Fibroblast of mammary gland (primary cell): ENCODE data around the gene NCOR1.

Experiments
- DNase-seq: peaks from one replicate; pipeline ENCODE4 v3.0.0-alpha.2; 2010; ENCODE audit warnings: low read depth
- H3K4me3 ChIP-seq: 2 replicates; pipeline ENCODE4 v1.5.1; 2011; ENCODE audit warnings: low read depth, mild to moderate bottlenecking, low read length, moderate library complexity; ENCODE audit not compliant: control insufficient read depth
- TF ChIP-seq, protein P1 (sequence below): conservative IDR thresholded peaks from 2 replicates; pipeline ENCODE4 v1.5.1; 2011; ENCODE audit warnings: low read depth, low read length, inconsistent platforms; ENCODE audit not compliant: control insufficient read depth, insufficient read depth

The NCOR1 gene

DNA sequence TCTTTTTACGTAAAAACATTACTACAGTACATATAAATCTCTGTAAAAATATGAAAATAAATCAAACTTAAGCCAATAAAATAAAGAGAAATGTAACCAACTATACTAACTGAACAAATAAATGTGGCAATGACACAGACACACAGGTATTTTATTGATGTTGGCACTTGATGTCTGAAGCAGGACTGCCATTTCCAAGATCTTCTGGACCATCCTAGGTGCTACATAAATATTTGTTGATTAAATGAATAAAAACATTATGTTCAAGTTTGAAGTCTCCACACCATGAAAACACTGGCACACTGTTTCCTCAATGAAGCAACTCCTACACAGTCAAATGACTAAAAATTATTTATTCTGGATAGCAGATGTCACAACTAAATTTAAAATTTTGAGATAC lies 106.9 kb downstream of the NCOR1 start:
- DNase-seq: no peak
- TF ChIP-seq, protein P1, sequence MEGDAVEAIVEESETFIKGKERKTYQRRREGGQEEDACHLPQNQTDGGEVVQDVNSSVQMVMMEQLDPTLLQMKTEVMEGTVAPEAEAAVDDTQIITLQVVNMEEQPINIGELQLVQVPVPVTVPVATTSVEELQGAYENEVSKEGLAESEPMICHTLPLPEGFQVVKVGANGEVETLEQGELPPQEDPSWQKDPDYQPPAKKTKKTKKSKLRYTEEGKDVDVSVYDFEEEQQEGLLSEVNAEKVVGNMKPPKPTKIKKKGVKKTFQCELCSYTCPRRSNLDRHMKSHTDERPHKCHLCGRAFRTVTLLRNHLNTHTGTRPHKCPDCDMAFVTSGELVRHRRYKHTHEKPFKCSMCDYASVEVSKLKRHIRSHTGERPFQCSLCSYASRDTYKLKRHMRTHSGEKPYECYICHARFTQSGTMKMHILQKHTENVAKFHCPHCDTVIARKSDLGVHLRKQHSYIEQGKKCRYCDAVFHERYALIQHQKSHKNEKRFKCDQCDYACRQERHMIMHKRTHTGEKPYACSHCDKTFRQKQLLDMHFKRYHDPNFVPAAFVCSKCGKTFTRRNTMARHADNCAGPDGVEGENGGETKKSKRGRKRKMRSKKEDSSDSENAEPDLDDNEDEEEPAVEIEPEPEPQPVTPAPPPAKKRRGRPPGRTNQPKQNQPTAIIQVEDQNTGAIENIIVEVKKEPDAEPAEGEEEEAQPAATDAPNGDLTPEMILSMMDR: no peak
- H3K4me3 ChIP-seq: no peak overlapping the region

DNA sequence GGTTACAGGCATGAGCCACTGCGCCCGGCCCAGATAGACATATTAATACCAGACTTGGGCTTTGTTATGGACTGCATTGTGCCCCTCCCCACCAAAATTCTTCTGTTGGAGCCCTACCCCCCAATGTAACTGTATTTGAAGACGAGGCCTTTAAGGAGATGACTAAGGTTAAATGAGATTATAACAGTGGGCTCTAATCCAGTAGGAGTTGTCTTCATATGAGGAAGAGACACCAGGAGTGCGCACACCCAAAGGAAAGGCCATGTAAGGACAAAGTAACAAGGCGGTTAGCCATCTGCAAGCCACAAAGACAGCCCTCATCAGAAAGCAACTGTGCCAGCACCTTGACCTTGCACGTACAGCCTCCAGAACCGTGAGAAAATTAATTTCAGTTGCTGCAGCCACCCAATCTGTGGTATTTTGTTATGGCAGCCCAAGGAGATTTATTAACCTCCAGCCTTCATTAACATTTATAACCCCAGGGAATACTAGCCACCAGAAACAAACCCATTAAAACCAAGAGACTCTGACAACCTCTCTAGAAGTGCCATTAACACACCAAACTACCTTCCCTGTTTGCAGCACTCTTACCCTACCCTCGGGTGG lies 108.1 kb downstream of the NCOR1 start:
- TF ChIP-seq, protein P1: no peak
- peak; percentile 31 for DNase-seq
- no peak overlapping the region for H3K4me3 ChIP-seq

DNA sequence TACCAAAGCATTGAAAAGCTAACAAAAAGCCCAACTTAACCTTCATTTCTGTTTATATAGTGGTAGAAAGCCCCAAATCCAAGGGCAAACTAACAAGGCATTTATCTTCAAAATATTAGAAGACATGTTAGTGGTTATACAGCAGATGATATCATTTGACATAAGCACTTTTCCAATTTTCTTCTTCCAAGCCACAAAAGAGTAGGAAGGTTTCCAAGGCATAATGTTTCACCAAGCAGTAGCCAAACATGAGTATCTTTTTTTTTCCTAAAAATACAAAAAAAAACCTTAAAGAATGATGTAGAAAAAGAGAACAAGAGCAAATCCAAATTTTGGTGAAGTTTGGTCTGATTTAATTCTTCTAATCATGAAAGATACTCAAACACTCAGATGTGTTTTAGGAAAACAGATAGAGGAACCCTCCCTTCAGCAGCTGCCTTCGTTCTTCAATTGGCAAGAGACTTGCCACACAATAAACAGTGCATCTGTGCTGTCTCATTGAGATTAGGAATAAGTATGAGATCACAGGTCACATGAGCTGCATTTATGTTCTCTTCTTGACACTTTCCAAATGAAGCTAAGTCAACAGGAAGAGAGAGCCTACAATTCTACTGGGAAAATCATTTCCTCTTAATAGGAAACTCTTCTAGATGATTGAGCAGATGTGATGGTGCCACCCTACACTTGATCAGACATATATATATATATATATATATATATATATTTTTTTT lies 109.0 kb downstream of the NCOR1 start:
- DNase-seq: peak; percentile 89
- no peak overlapping the region for H3K4me3 ChIP-seq
- TF ChIP-seq, protein P1: no peak

DNA sequence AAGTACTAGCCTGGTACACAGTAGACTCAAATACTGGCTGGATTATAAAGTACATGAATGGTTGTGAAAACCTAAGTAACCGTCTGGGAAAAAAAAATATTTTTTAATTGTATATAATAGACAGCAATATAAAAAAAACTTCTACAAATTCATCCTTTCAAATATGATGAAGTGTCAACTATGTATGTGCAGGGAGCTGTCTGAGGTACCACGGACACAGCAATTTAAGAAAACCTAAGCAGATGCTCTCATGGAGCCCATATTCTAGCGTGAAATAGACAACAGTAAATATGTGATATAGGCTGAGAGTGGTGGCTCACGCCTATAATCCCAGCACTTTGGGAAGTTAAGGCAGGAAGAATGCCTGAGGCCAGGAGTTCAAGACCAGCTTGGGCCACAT lies 111.1 kb downstream of the NCOR1 start:
- H3K4me3 ChIP-seq: no peak overlapping the region
- no peak for DNase-seq
- TF ChIP-seq, protein P1: no peak

DNA sequence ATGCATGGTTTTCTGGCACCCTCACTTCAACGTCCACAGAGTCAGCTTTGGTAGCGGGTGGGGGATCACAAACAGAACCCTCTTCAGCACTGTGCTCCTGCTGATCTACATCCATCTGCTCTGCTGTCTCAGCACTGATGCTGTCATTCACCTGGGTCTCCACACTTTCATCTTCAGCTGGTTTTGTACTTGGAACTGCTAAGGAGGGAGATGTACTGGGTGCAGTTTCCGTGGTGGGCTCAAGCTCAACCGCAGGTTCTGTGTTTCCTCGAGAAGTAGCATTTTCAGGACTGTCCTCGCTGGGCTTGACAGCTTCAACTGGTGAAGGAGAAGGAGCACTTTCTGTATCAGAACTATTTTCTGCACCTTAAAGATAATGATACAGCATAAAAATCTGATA lies 113.9 kb downstream of the NCOR1 start:
- no peak for DNase-seq
- no peak overlapping the region for H3K4me3 ChIP-seq
- TF ChIP-seq, protein P1: no peak

DNA sequence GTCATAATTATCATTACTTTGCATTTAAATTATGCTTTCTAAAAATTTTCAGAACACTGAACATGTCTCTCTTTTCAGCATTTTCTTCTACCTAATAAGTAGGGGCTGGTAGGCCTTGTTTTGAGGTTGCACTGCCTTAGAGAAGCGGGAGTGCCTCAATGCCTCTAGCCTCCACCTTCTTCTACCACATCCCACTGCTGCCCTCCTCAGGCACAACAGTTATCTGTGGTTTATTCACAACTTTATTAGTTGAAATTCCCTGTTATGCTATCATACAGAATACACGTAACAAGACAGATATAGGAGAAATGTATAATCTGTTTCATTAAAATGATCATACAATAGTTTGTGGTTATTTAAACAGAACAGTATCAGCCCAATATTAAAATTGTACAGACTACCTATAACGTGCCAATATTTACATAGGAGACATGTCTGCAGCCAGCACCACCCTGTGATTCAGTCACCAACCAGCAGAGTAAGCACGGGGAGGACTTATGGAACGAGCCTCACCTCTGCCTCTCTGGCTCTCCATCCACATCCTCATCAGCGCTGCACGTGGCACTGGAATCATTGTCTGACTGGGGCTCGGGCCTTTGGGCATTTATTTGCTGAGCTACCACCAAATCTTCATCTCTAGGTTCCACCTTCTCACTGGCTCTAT lies 114.5 kb downstream of the NCOR1 start:
- no peak overlapping the region for H3K4me3 ChIP-seq
- peak; percentile 39 for DNase-seq
- TF ChIP-seq, protein P1: peak; percentile 22
